MM.1S (cell line): ENCODE data around the gene ZFHX3.

ENCODE experiments used
- DNase-seq: peaks from one replicate; pipeline ENCODE4 v3.0.0-alpha.2; 2015
- H2AFZ ChIP-seq: fragments of 300-600 bp; sonication (generic); 2 replicates; pipeline ENCODE4 v1.6.0; 2016; ENCODE audit warnings: antibody characterized with exemption, low read length
- H3F3A ChIP-seq: fragments of 300-600 bp; sonication (generic); 2 replicates; pipeline ENCODE4 v1.6.1; 2016; ENCODE audit warnings: mild to moderate bottlenecking, antibody characterized with exemption, low read length, moderate library complexity, mixed read lengths; ENCODE audit not compliant: insufficient read depth
- H3K27ac ChIP-seq: fragments of 300-600 bp; sonication (generic); 2 replicates; pipeline ENCODE4 v1.5.1; 2016; ENCODE audit warnings: mild to moderate bottlenecking, low read length
- H3K27me3 ChIP-seq: fragments of 300-600 bp; sonication (generic); replicated peaks from 2 replicates; pipeline ENCODE4 v1.6.0; 2016; ENCODE audit warnings: low read length; ENCODE audit not compliant: insufficient read depth
- H3K36me3 ChIP-seq: fragments of 300-600 bp; sonication (generic); replicated peaks from 2 replicates; pipeline ENCODE4 v1.6.1; 2016; ENCODE audit warnings: mild to moderate bottlenecking, low read length, mixed read lengths; ENCODE audit not compliant: insufficient read depth
- H3K4me1 ChIP-seq: fragments of 300-600 bp; sonication (generic); 2 replicates; pipeline ENCODE4 v1.6.1; 2016; ENCODE audit warnings: low read length, mixed read lengths
- H3K4me2 ChIP-seq: fragments of 300-600 bp; sonication (generic); 2 replicates; pipeline ENCODE4 v1.6.0; 2016; ENCODE audit warnings: low read depth, low read length
- H3K4me3 ChIP-seq: fragments of 300-600 bp; sonication (generic); 2 replicates; pipeline ENCODE4 v1.5.1; 2016; ENCODE audit warnings: low read length, mixed read lengths
- H3K79me2 ChIP-seq: fragments of 300-600 bp; sonication (generic); 2 replicates; pipeline ENCODE4 v1.6.1; 2016; ENCODE audit warnings: mixed run types, low read length, mixed read lengths
- H3K9ac ChIP-seq: fragments of 300-600 bp; sonication (generic); 2 replicates; pipeline ENCODE4 v1.6.1; 2016; ENCODE audit warnings: low read length, mixed read lengths
- H3K9me2 ChIP-seq: fragments of 300-600 bp; sonication (generic); replicated peaks from 2 replicates; pipeline ENCODE4 v1.6.1; 2016; ENCODE audit warnings: mild to moderate bottlenecking, low read length, mixed read lengths; ENCODE audit not compliant: insufficient read depth
- H3K9me3 ChIP-seq: fragments of 300-600 bp; sonication (generic); replicated peaks from 2 replicates; pipeline ENCODE4 v1.6.1; 2016; ENCODE audit warnings: mild to moderate bottlenecking, low read length, mixed read lengths; ENCODE audit not compliant: insufficient read depth
- H4K20me1 ChIP-seq: fragments of 300-600 bp; sonication (generic); 2 replicates; pipeline ENCODE4 v1.6.1; 2016; ENCODE audit warnings: mild to moderate bottlenecking, low read length, moderate library complexity, mixed read lengths; ENCODE audit not compliant: insufficient read depth
- CTCF ChIP-seq: fragments of 300-600 bp; sonication (generic); IDR thresholded peaks from 2 replicates; pipeline ENCODE4 v1.5.1; 2016; ENCODE audit warnings: antibody characterized with exemption, low read length, mixed read lengths
- EZH2 ChIP-seq: fragments of 300-600 bp; sonication (generic); optimal IDR thresholded peaks from 2 replicates; pipeline ENCODE3; 2017; ENCODE audit warnings: low read depth, mild to moderate bottlenecking, antibody characterized with exemption, low read length, mixed read lengths
- EZH2phosphoT487 ChIP-seq: fragments of 300-600 bp; sonication (generic); IDR thresholded peaks from 2 replicates; pipeline ENCODE4 v1.6.1; 2018; ENCODE audit warnings: antibody characterized with exemption, low read length

Gene ZFHX3

GRCh38 chr16:72921620-72922019, 126.3 kb downstream of the ZFHX3 start:
- no peak overlapping the region for H3K4me2 ChIP-seq
- H3K9ac ChIP-seq = no peak overlapping the region
- H3K4me3 ChIP-seq = no peak overlapping the region
- H2AFZ ChIP-seq = no peak overlapping the region
- no peak overlapping the region for H3K27ac ChIP-seq
- H3K36me3 ChIP-seq = no peaks in the 10 kb centered on the region
- H3F3A ChIP-seq = no peaks in the 10 kb centered on the region
- no peaks in the 10 kb centered on the region for H3K4me1 ChIP-seq
- no peak for DNase-seq
- H3K9me2 ChIP-seq = no peaks in the 10 kb centered on the region
- no peaks in the 10 kb centered on the region for H3K27me3 ChIP-seq
- no peaks in the 10 kb centered on the region for H3K9me3 ChIP-seq
- no peaks in the 10 kb centered on the region for H4K20me1 ChIP-seq
- no peaks in the 10 kb centered on the region for H3K79me2 ChIP-seq
- TF ChIP-seq EZH2 (no peak), CTCF (no peak), EZH2phosphoT487 (no peak)

- no peaks in the 10 kb centered on the region for H3K79me2 ChIP-seq
- TF ChIP-seq CTCF (no peak), EZH2 (no peak), EZH2phosphoT487 (no peak)
- no peak overlapping the region for H3K27ac ChIP-seq
- no peaks in the 10 kb centered on the region for H4K20me1 ChIP-seq
- no peak overlapping the region for H3K4me3 ChIP-seq
- no peak overlapping the region for H2AFZ ChIP-seq
- no peaks in the 10 kb centered on the region for H3K4me1 ChIP-seq
- no peaks in the 10 kb centered on the region for H3K9me2 ChIP-seq
- DNase-seq = no peak
- no peaks in the 10 kb centered on the region for H3K27me3 ChIP-seq
- H3F3A ChIP-seq = no peaks in the 10 kb centered on the region
- H3K9ac ChIP-seq = no peak overlapping the region
- no peaks in the 10 kb centered on the region for H3K9me3 ChIP-seq
- no peak overlapping the region for H3K4me2 ChIP-seq
- no peaks in the 10 kb centered on the region for H3K36me3 ChIP-seq
Observed at GRCh38 chr16:72921106-72921505, 126.8 kb downstream of the ZFHX3 start.

GRCh38 chr16:72917051-72917450, 130.9 kb downstream of the ZFHX3 start:
- no peak overlapping the region for H3K9ac ChIP-seq
- H2AFZ ChIP-seq = no peak overlapping the region
- H4K20me1 ChIP-seq = no peaks in the 10 kb centered on the region
- no peak overlapping the region for H3K4me2 ChIP-seq
- no peaks in the 10 kb centered on the region for H3F3A ChIP-seq
- H3K27me3 ChIP-seq = no peaks in the 10 kb centered on the region
- H3K9me2 ChIP-seq = no peaks in the 10 kb centered on the region
- no peak overlapping the region for H3K27ac ChIP-seq
- H3K79me2 ChIP-seq = no peaks in the 10 kb centered on the region
- no peaks in the 10 kb centered on the region for H3K4me1 ChIP-seq
- H3K4me3 ChIP-seq = no peak overlapping the region
- H3K9me3 ChIP-seq = no peaks in the 10 kb centered on the region
- DNase-seq = no peak
- TF ChIP-seq EZH2 (no peak), EZH2phosphoT487 (no peak), CTCF (no peak)
- H3K36me3 ChIP-seq = no peaks in the 10 kb centered on the region
